ENCODE data around the gene ARID3C. TPM values are rescaled to one million over a fixed set of nuclear protein-coding genes. Genes with fewer than 3 reads are reported as not detected.

The ARID3C gene
- total RNA-seq, 2 experiments from 2014 or later, result 0.25 to 0.34 TPM

- peaks cover 53 to 66% of the 10 kb centered on the region in 2 experiments for H3K27me3 ChIP-seq (ENCODE audit: control insufficient read depth in 1 of 2, insufficient read depth in 2 of 2, low read length in 2 of 2)
- no peak for TF ChIP-seq CTCF (IDR thresholded peaks at IDR 0.05)
- Mint-ChIP-seq H3K9me3 (no peaks in the 10 kb centered on the region), H3K27me3 (peaks cover 89% of the 10 kb centered on the region), H3K4me3 (no peak overlapping the region), H3K27ac (no peak overlapping the region), H3K36me3 (ENCODE audit: low read depth) (no peaks in the 10 kb centered on the region), H3K4me1 (ENCODE audit: low read depth) (peaks cover 10% of the 10 kb centered on the region)
- peaks cover 0 to 15% of the 10 kb centered on the region in 2 experiments for H3K9me3 ChIP-seq (ENCODE audit: control insufficient read depth in 1 of 2, insufficient read depth in 1 of 2, low read length in 2 of 2)
- no peak overlapping the region for H3K27ac ChIP-seq (ENCODE audit: low read depth in 1 of 2, low read length in 2 of 2)
- no peak overlapping the region for H3K4me3 ChIP-seq (ENCODE audit: low read length)
- intact Hi-C loops (cut with DNase I, micrococcal nuclease), result no loop called here
- DNase-seq (peak in 2 of 14 experiments; percentile 23 to 28), ATAC-seq (ENCODE audit: poor library complexity) (peak; percentile 49)
- peaks cover 13% of the 10 kb centered on the region for H3K4me1 ChIP-seq (ENCODE audit: insufficient read depth, low read length)
- CTCF ChIA-PET, result no interaction called here
- no peaks in the 10 kb centered on the region for H3K36me3 ChIP-seq (ENCODE audit: insufficient read depth, low read length)
- POLR2A ChIA-PET, result no interaction called here
These were observed 50.4 kb downstream of the ARID3C start for GRCh38 chr9:34578241-34579103.

GRCh38 chr9:34577400-34578240 lies 51.2 kb downstream of the ARID3C start:
- peaks cover 49 to 61% of the 10 kb centered on the region in 2 experiments for H3K27me3 ChIP-seq (ENCODE audit: control insufficient read depth in 1 of 2, insufficient read depth in 2 of 2, low read length in 2 of 2)
- Mint-ChIP-seq H3K27me3 (peaks cover 89% of the 10 kb centered on the region), H3K4me1 (ENCODE audit: low read depth) (peaks cover 10% of the 10 kb centered on the region), H3K36me3 (ENCODE audit: low read depth) (no peaks in the 10 kb centered on the region), H3K9me3 (no peaks in the 10 kb centered on the region), H3K27ac (no peak overlapping the region), H3K4me3 (peak overlapping the region; percentile 16)
- H3K27ac ChIP-seq (ENCODE audit: low read depth in 1 of 2, low read length in 2 of 2), result no peak overlapping the region
- POLR2A ChIA-PET, result no interaction called here
- TF ChIP-seq CTCF (IDR thresholded peaks at IDR 0.05), result no peak
- ATAC-seq (ENCODE audit: poor library complexity), result no peak
- H3K9me3 ChIP-seq (ENCODE audit: control insufficient read depth in 1 of 2, insufficient read depth in 1 of 2, low read length in 2 of 2), result peaks cover 0 to 15% of the 10 kb centered on the region in 2 experiments
- no peak for DNase-seq
- CTCF ChIA-PET, result no interaction called here
- no peak overlapping the region for H3K4me3 ChIP-seq (ENCODE audit: low read length)
- no peaks in the 10 kb centered on the region for H3K36me3 ChIP-seq (ENCODE audit: insufficient read depth, low read length)
- H3K4me1 ChIP-seq (ENCODE audit: insufficient read depth, low read length), result peaks cover 13% of the 10 kb centered on the region
- intact Hi-C loops (cut with DNase I, micrococcal nuclease), result no loop called here

DNA sequence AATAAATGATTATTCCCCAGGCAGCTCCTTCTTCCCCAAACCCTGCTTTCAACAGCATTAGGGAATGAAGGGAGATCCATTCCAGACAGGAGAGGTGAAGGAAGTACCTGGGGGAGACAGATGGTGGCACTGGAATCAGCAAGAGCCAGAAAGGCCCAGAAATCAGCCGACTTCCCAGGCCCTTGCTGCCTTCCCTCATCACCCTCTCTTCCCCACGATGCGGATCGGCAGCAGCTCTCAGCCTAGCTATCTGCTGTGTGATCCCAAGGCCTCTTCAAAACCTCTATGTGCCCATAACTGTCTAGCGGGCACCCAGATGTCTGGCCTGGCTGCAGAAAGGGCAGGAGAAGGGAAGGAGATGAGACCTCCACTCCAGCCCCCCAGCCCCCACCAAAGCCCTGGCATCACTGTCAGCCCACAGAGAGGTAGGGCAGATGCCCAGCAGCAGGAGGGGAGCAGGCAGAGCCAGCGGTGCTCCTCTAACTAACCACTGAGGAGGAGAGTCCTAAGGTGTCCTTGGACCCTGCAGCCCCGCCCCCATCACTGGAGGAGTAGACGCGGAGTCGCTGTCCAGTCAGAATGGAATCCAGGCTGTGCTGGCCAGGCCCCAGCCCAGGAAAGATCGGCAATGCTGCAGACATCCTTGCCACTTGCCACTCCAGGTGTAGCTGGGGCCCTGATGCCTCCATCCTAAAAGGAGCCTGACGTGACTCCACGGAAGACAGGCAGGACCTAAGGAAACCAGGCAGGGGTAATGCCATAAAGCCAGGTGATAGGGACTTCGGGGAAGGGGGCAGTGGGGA lies 52.1 kb downstream of the ARID3C start:
- ChIA-PET POLR2A (no interaction called here), CTCF (interaction anchor here (0.6 kb wide), 1 partner anchor 117 kb away, joined by 3 read pairs; no protein-coding TSS in a partner anchor)
- Mint-ChIP-seq H3K27me3 (peaks cover 89% of the 10 kb centered on the region), H3K9me3 (no peaks in the 10 kb centered on the region), H3K4me1 (ENCODE audit: low read depth) (peaks cover 10% of the 10 kb centered on the region), H3K36me3 (ENCODE audit: low read depth) (no peaks in the 10 kb centered on the region), H3K4me3 (peak overlapping the region; percentile 16), H3K27ac (no peak overlapping the region)
- Histone ChIP-seq H3K27me3 (ENCODE audit: control insufficient read depth in 1 of 2, insufficient read depth in 2 of 2, low read length in 2 of 2) (peaks cover 45 to 56% of the 10 kb centered on the region in 2 experiments), H3K27ac (ENCODE audit: low read depth in 1 of 2, low read length in 2 of 2) (no peak overlapping the region), H3K36me3 (ENCODE audit: insufficient read depth, low read length) (no peaks in the 10 kb centered on the region), H3K4me3 (ENCODE audit: low read length) (no peak overlapping the region), H3K9me3 (ENCODE audit: control insufficient read depth in 1 of 2, insufficient read depth in 1 of 2, low read length in 2 of 2) (peaks cover 0 to 15% of the 10 kb centered on the region in 2 experiments), H3K4me1 (ENCODE audit: insufficient read depth, low read length) (peaks cover 13% of the 10 kb centered on the region)
- intact Hi-C loops (cut with DNase I, micrococcal nuclease), result no loop called here
- no peak for TF ChIP-seq CTCF (IDR thresholded peaks at IDR 0.05)
- no peak for DNase-seq
- no peak for ATAC-seq (ENCODE audit: poor library complexity)

Measured in CD4-positive, alpha-beta T cell (primary cell).